HEK293T (cell line): Measurements from ENCODE around the gene DNAJB13.

ENCODE experiments used
- ARNT ChIP-seq: fragments of 450-650 bp; IDR thresholded peaks from 2 replicates; pipeline ENCODE4 v1.6.1; 2017; ENCODE audit warnings: mild to moderate bottlenecking
- BHLHE40 ChIP-seq: fragments of 450-650 bp; IDR thresholded peaks from 2 replicates; pipeline ENCODE4 v1.6.1; 2016; ENCODE audit warnings: mild to moderate bottlenecking, moderate library complexity, borderline replicate concordance
- CTBP1 ChIP-seq: fragments of 450-650 bp; IDR thresholded peaks from 2 replicates; pipeline ENCODE4 v1.6.1; 2016; ENCODE audit warnings: borderline replicate concordance
- ELF4 ChIP-seq: fragments of 450-650 bp; IDR thresholded peaks from 2 replicates; pipeline ENCODE4 v1.6.1; 2017; ENCODE audit warnings: antibody characterized with exemption
- FOXA1 ChIP-seq: fragments of 450-650 bp; IDR thresholded peaks from 2 replicates; pipeline ENCODE4 v1.6.1; 2016; ENCODE audit warnings: mild to moderate bottlenecking
- FOXK2 ChIP-seq: fragments of 450-650 bp; IDR thresholded peaks from 2 replicates; pipeline ENCODE4 v1.6.1; 2016; ENCODE audit warnings: mild to moderate bottlenecking
- FOXM1 ChIP-seq: fragments of 450-650 bp; IDR thresholded peaks from 2 replicates; pipeline ENCODE4 v1.6.1; 2017; ENCODE audit warnings: mild to moderate bottlenecking, borderline replicate concordance
- L3MBTL2 ChIP-seq: fragments of 450-650 bp; conservative IDR thresholded peaks from 2 replicates; pipeline ENCODE4 v1.6.1; 2016; ENCODE audit warnings: mild to moderate bottlenecking
- NFRKB ChIP-seq: fragments of 450-650 bp; IDR thresholded peaks from 2 replicates; pipeline ENCODE4 v1.6.1; 2016; ENCODE audit warnings: mild to moderate bottlenecking, moderate library complexity
- SP1 ChIP-seq: fragments of 450-650 bp; IDR thresholded peaks from 2 replicates; pipeline ENCODE4 v1.6.1; 2017
- SUZ12 ChIP-seq: fragments of 450-650 bp; IDR thresholded peaks from 2 replicates; pipeline ENCODE4 v1.6.1; 2016; ENCODE audit warnings: mild to moderate bottlenecking
- TARDBP ChIP-seq: fragments of 450-650 bp; IDR thresholded peaks from 2 replicates; pipeline ENCODE4 v1.6.1; 2016
- ZNF384 ChIP-seq: fragments of 450-650 bp; IDR thresholded peaks from 2 replicates; pipeline ENCODE4 v1.6.1; 2016
- TF ChIP-seq, protein P1 (sequence below): fragments of 450-650 bp; IDR thresholded peaks from 2 replicates; pipeline ENCODE4 v1.6.1; 2016

DNA sequence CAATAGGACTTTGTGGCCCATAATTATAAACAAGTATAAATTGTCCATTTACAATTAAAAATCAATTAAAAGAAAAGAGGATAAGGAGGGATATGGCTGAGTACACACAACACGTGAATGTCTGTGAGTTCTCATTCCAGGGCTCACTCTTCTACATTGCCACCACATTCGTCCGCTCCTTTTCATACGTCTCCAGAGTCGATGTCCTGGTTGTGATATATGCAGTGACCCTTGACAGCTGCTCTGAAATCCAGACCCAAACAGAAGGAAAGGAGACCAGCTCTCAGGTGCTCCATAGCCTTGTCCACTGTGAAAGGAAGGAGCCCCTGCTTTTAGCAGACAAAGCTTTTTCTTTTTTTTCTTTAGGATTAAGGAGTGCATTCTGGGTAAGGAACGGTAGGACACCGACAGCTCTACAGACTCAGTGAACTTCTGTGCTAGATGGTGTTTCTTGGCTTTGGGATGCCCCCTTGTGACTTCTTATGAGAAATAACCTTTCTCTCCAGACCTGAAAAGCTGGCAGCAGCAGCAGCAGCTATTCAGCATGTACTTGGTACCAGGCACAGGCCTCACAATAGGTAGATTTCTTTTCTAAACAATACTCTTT, 19.7 kb upstream of the DNAJB13 start:
- no peak for TF ChIP-seq NFRKB
- TF ChIP-seq FOXK2: no peak
- no peak for TF ChIP-seq ELF4
- TF ChIP-seq SUZ12: no peak
- TF ChIP-seq, protein P1, sequence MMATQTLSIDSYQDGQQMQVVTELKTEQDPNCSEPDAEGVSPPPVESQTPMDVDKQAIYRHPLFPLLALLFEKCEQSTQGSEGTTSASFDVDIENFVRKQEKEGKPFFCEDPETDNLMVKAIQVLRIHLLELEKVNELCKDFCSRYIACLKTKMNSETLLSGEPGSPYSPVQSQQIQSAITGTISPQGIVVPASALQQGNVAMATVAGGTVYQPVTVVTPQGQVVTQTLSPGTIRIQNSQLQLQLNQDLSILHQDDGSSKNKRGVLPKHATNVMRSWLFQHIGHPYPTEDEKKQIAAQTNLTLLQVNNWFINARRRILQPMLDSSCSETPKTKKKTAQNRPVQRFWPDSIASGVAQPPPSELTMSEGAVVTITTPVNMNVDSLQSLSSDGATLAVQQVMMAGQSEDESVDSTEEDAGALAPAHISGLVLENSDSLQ: no peak
- no peak for TF ChIP-seq SP1
- TF ChIP-seq FOXM1: no peak
- no peak for TF ChIP-seq L3MBTL2
- no peak for TF ChIP-seq TARDBP
- TF ChIP-seq ZNF384: peak; percentile 86
- no peak for TF ChIP-seq BHLHE40
- no peak for TF ChIP-seq FOXA1
- no peak for TF ChIP-seq CTBP1
- TF ChIP-seq ARNT: no peak
